HG02840 (cell line): ENCODE data around the gene PXN.
"Not testable (repeated sequence)": the region's sequence is repeated elsewhere in the genome, so short reads cannot be mapped to it uniquely, and the experiment has no call there.

Experiments used
- ATAC-seq: cut with Tn5 transposase; IDR thresholded peaks from one replicate; pipeline ENCODE4 v1.9.1; 2021; ENCODE audit warnings: mild to moderate bottlenecking, moderate library complexity, moderate number of reproducible peaks; ENCODE audit not compliant: unreplicated experiment, low FRiP score

The PXN gene

GRCh38 chr12:120262852-120263747 lies 2.4 kb downstream of the PXN start:
- ATAC-seq, result no peak

- no peak for ATAC-seq
Measured at GRCh38 chr12:120261951-120262851, 3.3 kb downstream of the PXN start.

- no peak for ATAC-seq
Measured at GRCh38 chr12:120260607-120261006, 4.9 kb downstream of the PXN start.

GRCh38 chr12:120259418-120260202 lies 5.9 kb downstream of the PXN start:
- no peak for ATAC-seq

DNA sequence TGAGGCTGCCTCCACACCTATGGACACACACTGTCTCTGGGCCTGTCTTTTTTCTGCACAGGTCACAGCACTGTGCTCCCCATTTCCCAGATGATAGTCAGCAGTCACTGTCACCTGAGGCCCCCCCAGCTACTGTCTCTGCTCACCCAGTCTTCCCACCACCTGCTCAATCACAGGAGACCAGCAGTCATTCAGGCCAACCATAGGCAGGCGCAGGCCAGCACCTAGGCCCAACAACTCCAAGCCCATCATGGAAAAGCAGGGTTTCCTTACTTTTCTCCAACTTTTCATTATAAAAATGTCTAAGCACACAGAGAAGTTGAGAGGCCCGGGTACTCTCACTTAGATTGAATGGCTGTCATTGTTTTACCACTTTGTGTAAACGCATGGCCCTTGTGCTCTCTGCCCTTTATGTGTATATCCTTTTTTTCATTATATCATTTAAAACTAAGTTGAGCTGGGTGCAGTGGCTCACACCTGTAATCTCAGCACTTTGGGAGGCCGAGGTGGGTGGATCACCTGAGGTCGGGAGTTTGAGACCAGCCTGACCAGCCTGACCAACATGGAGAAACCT lies 7.1 kb downstream of the PXN start:
- no peak for ATAC-seq

DNA sequence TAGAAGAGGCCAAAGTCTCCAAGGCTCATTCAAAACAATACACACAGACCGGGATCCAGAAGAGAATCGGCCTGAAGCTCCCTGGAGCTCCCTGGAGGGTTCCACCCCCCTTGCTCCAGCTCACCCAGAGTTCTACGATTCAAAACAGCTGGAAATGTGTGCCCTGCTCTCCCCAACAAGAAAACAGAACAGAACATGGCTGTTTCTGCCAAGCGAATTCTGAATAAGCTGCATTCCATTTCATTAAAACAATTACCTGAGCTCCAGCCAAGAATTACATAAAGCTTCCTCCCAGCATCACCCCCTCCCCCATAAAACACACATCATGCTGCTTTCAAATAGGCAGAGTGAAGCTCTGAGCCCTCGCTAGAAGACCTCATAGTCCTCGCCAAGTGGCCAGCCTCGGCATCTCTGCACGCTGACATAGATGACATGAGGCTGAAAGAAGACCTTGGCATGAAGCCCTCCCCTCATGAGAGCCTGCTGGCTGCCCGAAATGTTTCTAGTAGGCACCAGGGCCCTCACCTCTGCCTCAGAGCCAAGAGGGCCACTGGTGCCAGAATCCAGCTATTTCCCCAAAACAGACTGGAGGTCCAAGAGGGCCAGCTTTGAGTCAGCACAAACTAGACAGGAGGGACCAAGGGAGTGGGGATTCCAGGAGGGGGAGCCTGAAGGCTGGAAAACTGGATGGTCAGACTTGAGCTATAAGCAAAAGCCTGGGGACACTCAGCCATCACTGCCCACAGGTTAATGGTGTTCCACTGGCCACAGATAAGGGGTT lies 8.3 kb downstream of the PXN start:
- no peak for ATAC-seq

DNA sequence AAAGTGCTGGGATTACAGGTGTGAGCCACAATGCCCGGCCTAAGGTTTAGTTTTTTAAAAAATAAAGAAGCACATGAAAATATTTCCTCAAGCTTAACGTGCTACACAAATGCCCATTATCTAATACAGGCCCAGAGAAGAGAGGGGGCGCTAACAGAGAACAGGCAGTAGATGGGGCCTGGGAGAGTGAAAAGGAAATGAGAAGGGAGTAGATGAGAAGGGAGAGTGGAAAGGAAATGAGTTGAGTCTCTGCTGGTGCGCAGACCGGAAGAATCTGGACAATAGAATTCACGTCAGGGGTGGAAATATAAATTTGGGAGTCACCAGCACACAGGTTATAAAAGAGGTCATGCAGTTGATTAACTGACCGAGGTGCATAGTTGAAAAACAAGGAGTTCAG lies 10.7 kb downstream of the PXN start:
- no peak for ATAC-seq

DNA sequence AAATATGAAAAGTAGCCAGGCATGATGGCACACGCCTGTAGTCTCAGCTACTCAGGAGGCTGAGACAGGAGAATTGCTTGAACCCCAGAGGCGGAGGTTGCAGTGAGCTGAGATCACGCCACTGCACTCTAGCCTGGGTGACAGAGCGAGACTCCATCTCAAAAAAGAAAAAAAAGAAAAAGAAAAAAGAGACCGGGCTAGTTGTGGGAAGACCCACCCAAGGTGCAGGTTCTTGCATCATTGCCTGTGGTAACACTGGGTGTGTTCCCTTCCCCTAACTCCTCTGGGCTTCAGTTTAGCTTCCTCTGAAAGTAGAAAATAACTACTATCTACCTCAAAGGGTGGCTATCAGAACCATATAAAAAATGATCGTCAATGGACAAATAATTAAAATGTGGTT lies 12.2 kb downstream of the PXN start:
- not testable (repeated sequence) for ATAC-seq

DNA sequence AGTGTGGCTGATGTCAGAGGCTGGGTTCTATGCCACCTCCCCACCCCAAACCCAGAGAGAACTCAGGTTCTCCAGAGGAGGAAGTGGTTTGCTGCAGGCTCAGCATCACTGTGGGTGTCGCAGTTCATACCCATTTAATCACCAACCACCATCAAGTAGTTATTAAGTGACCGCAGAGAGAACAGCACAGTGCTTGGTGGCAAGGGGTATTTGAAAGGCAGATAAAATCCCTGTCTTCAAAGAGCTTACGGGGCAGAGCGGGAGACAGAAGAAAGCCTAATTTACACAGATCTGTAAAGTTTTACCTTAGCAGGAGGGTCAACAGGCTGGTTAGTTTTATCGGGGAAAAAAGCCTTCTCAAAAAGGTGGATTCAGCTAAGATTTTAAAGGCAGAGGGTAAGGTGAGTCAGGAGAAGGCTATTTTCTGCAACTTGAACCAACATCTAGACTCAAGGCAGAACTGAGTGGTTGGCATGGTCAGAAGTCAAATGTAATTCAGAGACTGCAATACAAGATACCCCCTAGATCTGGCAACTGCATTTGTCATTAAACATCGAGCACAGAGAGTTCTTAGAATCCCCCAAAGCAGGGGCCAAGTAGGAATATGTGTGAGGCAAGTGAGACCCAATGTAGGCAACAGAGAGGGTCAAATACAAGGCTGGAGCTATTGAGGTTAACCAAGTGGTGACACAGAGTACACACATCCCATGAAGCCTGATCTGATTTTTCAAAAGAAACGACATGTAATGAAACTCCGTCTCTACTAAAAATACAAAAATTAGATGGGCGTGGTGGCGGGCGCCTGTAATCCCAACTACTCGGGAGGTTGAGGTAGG lies 13.2 kb downstream of the PXN start:
- ATAC-seq, result no peak

- ATAC-seq, result not testable (repeated sequence)
Measured at GRCh38 chr12:120251364-120252070, 14.0 kb downstream of the PXN start.

DNA sequence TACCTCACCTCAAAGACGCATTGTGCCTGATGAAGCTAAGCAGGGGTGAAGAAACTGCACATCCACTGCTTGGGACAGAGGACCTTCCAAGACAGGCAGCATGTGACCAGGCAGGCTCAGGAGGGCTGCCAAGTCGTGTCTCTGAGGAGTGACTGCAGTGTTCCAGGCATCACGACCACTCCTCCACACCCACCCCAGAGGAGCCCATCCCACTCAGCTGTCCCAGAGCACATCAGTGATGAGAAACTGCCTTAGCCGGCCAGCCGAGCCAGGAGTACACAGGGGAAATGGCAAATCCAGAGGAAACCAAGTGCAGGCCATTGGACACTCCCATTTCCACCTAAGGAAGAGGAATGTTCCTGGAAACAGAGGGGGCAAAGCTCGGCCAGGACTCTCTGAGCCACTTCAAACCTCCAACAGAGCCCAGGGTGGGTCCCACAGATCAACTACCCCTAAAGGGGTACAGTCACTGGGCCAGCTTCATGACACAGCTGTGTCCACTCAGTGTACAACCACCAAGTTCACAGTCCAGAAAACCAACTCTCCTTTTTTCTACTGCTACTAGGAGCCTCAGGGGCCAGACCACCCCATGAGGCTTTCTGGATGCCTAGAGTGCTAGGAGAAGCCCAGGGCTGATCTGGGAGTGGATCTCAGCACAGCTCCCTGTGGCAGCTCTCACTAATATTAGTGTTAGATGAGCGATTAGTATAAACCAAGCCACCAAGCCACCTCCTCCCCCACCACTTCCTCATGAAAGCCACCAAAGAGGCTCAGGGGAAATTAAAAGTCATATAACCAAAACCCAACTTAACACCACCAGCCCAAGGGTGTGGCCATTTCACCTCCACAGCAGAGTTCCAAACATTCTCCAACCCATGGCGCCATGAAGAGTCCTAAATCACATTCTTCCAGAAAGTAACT lies 15.4 kb downstream of the PXN start:
- no peak for ATAC-seq

DNA sequence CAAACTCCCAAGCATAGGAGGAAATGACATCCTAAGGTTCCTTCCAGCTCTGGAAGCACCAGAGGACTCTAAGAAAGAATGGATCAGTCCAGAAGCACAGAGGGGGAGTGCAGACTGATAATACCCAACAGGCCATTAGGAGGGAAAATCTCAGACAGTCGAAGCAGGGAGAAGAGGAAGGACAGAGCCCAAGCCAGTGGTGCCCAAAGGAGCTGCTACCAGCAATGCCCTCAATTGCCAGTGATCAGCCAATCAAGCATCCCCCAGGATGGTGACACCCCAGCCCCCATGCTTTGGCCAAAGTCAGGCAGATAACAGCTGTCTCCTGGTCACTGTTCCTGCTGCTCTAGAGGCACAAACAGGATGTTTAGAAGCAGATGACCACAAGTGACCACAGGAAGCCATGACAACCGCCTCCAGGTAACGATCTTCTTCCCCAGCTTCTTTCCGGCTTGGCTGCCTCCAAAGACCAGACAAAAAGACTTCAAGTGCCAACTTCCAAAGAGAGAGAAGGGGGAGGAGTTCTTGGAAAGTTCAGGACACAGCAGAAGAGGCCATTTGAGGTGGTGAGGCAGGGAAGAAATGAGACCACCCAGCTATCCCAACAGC lies 16.2 kb downstream of the PXN start:
- no peak for ATAC-seq

- ATAC-seq, result no peak
Measured at GRCh38 chr12:120247621-120248030, 17.9 kb downstream of the PXN start.

DNA sequence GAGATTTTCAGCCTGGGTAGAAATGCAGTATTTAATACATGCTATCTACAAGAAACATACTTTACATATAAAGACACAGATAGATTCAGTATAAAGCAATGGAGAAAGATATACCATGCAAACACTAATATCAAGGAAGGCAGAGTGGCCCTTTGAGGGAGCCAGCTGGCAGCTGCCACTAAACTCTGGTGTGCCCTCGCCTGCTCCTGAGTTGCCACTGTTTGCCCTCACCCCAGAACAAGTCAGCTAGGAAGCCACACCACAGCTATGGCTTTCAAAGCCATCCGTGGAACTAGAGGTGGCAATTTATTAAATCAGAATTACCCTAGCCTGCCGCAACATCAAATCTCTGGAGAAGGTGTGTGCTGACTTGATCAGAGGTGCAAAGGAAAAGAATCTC lies 18.3 kb downstream of the PXN start:
- ATAC-seq, result no peak

GRCh38 chr12:120246705-120247104 lies 18.8 kb downstream of the PXN start:
- not testable (repeated sequence) for ATAC-seq

DNA sequence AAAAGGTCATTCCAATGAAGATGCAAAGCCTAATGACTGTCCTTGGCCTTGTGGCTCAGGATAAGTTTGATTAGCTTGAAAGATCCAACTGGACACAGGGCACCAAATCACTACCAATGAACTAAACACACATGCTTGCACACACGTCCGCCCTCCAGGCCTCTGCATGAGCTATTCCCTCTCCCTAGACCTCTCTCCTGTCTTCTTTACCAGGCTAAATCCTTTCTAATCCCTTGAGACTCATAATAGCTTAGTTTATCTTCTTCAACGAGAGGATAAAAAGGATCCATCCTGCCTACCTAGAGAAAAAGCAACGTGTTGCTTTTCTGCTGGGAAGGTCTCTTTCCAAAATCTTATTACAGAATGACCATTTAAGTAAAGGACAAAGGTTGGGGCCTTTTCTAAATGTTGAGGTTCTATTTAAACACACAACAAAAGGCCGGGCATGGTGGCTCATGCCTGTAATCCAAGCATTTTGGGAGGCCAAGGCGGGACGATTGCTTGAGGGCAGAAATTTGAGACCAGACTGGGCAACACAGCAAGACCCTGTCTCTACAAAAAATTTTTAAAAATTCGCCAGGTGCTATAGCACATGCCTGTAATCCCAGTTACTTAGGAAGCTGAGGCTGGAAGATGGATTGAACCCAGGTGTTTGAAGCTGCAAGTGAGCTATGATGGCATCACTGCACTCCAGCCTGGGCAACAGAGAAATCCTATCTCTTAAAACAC lies 22.4 kb downstream of the PXN start:
- no peak for ATAC-seq
